K562 (cell line): ENCODE data around the gene SGSH. TPM values are rescaled to one million over a fixed set of nuclear protein-coding genes. Genes with fewer than 3 reads are reported as not detected.

Source experiments
- ATAC-seq: fragments of 200-7000 bp; cut with Tn5 transposase; 3 replicates; pipeline ENCODE4 v1.9.1; 2020; ENCODE audit warnings: moderate library complexity
- BruUV-seq: library from RNA; stranded (reverse); fragments of 400-500 nt; replicated peaks from 2 replicates; lab custom pipeline; 2021; lab: Mats Ljungman, UMichigan
- CTCF ChIA-PET: fragments of 300-600 bp; formaldehyde crosslinking; extraction: SDS; loops from one replicate; lab custom pipeline; 2021; ENCODE audit warnings: low intra/inter-chr PET ratio; lab: Yijun Ruan, JAX
- POLR2A ChIA-PET: fragments of 300-600, 350-650 bp; sonication (Branson Sonifier 250); formaldehyde crosslinking; extraction: SDS; loops from one replicate; lab custom pipeline; 2021; ENCODE audit warnings: antibody characterized with exemption, inconsistent platforms; lab: Yijun Ruan, JAX
- DNase-seq, 4 experiments: peaks; one replicate each; pipeline versions ENCODE4 v3.0.0 to v3.0.0-alpha.2; 2011 to 2018; ENCODE audit warnings: low spot score in 3 of 4, mixed read lengths in 3 of 4; ENCODE audit errors: extremely low read depth in 1 of 4
- FAIRE-seq: peaks from 2 replicates; lab custom pipeline; 2011; peaks lifted over from hg19 to GRCh38; lab: Jason Lieb, UNC
- H2AFZ ChIP-seq: 2 replicates; pipeline ENCODE4 v1.6.0; 2011; ENCODE audit warnings: low read depth, low read length, control low read depth, inconsistent platforms
- H3K27ac ChIP-seq: fragments of 200-600 bp; 3 replicates; pipeline ENCODE4 v1.8.0; 2011; ENCODE audit warnings: low read depth, mild to moderate bottlenecking, control low read depth, inconsistent platforms, low read length, moderate library complexity, mixed read lengths; ENCODE audit errors: extremely low read depth
- H3K27me3 ChIP-seq, 2 experiments: fragments of 300-600 bp in 1 of 2; 2 replicates in 1 of 2; 3 replicates in 1 of 2; pipeline versions ENCODE4 v1.6.0 to v1.8.0; 2011; ENCODE audit warnings: inconsistent platforms in 2 of 2, low read length in 2 of 2, mild to moderate bottlenecking in 1 of 2, mixed read lengths in 1 of 2, moderate library complexity in 1 of 2; ENCODE audit not compliant: control insufficient read depth in 2 of 2, insufficient read depth in 2 of 2
- H3K36me3 ChIP-seq: fragments of 300-600 bp; 3 replicates; pipeline ENCODE4 v1.8.0; 2011; ENCODE audit warnings: mild to moderate bottlenecking, low read length, inconsistent platforms; ENCODE audit not compliant: control insufficient read depth, insufficient read depth
- H3K4me1 ChIP-seq, 2 experiments: fragments of 200-600 bp in 1 of 2; replicated peaks in 1 of 2; 2 replicates in 1 of 2; 3 replicates in 1 of 2; pipeline versions ENCODE4 v1.5.1 to v1.8.0; 2011; ENCODE audit warnings: inconsistent platforms in 2 of 2, low read length in 2 of 2, mild to moderate bottlenecking in 1 of 2, mixed read lengths in 1 of 2, moderate library complexity in 1 of 2; ENCODE audit not compliant: control insufficient read depth in 2 of 2, insufficient read depth in 2 of 2
- H3K4me2 ChIP-seq: 2 replicates; pipeline ENCODE4 v1.6.1; 2011; ENCODE audit warnings: low read length, control low read depth, inconsistent platforms, mixed read lengths; ENCODE audit not compliant: insufficient read depth
- H3K4me3 ChIP-seq: fragments of 200-600 bp; sonication (generic), shearing (Covaris generic); 2 replicates; pipeline ENCODE4 v1.5.1; 2016; ENCODE audit warnings: control low read depth, inconsistent platforms
- H3K79me2 ChIP-seq: fragments of 200-600 bp; 3 replicates; pipeline ENCODE4 v1.8.0; 2011; ENCODE audit warnings: low read length, inconsistent platforms; ENCODE audit not compliant: control insufficient read depth, insufficient read depth
- H3K9ac ChIP-seq, 2 experiments: 2 replicates each; pipeline versions ENCODE4 v1.6.0 to v1.6.1; 2011; ENCODE audit warnings: low read depth in 2 of 2, low read length in 2 of 2, control low read depth in 1 of 2, inconsistent platforms in 1 of 2, mild to moderate bottlenecking in 1 of 2, mixed read lengths in 1 of 2; ENCODE audit not compliant: insufficient read depth in 1 of 2
- H3K9me1 ChIP-seq: one replicate; pipeline ENCODE4 v1.6.0; 2011; ENCODE audit warnings: inconsistent platforms, mild to moderate bottlenecking, low read length, moderate library complexity; ENCODE audit not compliant: control insufficient read depth, insufficient read depth
- H3K9me3 ChIP-seq: replicated peaks from 2 replicates; pipeline ENCODE4 v1.5.1; 2011; ENCODE audit warnings: low read depth, low read length, inconsistent platforms; ENCODE audit not compliant: control insufficient read depth, insufficient read depth
- H4K20me1 ChIP-seq: replicated peaks from 2 replicates; pipeline ENCODE4 v1.6.1; 2011; ENCODE audit warnings: low read length, inconsistent platforms, mixed read lengths; ENCODE audit not compliant: control insufficient read depth, insufficient read depth
- BCOR ChIP-seq: fragments of 450-650 bp; IDR thresholded peaks from 2 replicates; pipeline ENCODE4 v1.6.1; 2016
- CAMTA2 ChIP-seq: fragments of 250-450 bp; sonication (Bioruptor Pico); conservative IDR thresholded peaks from 2 replicates; pipeline ENCODE4 v1.5.1; 2022
- CTCF ChIP-seq, 3 experiments: IDR thresholded peaks in 2 of 3; conservative IDR thresholded peaks in 1 of 3; 2 replicates each; pipeline ENCODE4 v1.5.1; 2011 to 2012; ENCODE audit warnings: low read length in 3 of 3, mild to moderate bottlenecking in 3 of 3, control low read depth in 2 of 3, improper control_type of control experiment in 1 of 3, inconsistent platforms in 1 of 3, low read depth in 1 of 3, mixed read lengths in 1 of 3, moderate library complexity in 1 of 3; ENCODE audit not compliant: insufficient read depth in 2 of 3
- ELF4 ChIP-seq: fragments of 450-650 bp; formaldehyde crosslinking; IDR thresholded peaks from 2 replicates; pipeline ENCODE4 v1.4.0; 2022; ENCODE audit warnings: missing genetic modification characterization
- HMG20A ChIP-seq: fragments of 450-650 bp; formaldehyde crosslinking; conservative IDR thresholded peaks from 2 replicates; pipeline ENCODE4 v1.4.0; 2020; ENCODE audit warnings: mild to moderate bottlenecking, mixed read lengths
- LEF1 ChIP-seq: fragments of 450-650 bp; IDR thresholded peaks from 2 replicates; pipeline ENCODE4 v1.6.1; 2016; ENCODE audit warnings: mild to moderate bottlenecking
- MAX ChIP-seq: sonication (generic); formaldehyde crosslinking; IDR thresholded peaks from 2 replicates; pipeline ENCODE4 v1.9.0; 2022; ENCODE audit warnings: mild to moderate bottlenecking, missing genetic modification reagents
- MEF2D ChIP-seq: conservative IDR thresholded peaks from 2 replicates; pipeline ENCODE4 v1.6.1; 2016; ENCODE audit warnings: low read depth, missing genetic modification characterization, missing compliant biosample characterization
- MTA2 ChIP-seq: fragments of 450-650 bp; IDR thresholded peaks from 2 replicates; pipeline ENCODE4 v1.6.1; 2016; ENCODE audit warnings: low read depth
- NR2C2 ChIP-seq, 2 experiments: fragments of 200-800 bp in 1 of 2; sonication (Bioruptor generic) in 1 of 2; sonication (generic) in 1 of 2; formaldehyde crosslinking in 1 of 2; IDR thresholded peaks; 2 replicates each; pipeline versions ENCODE4 v1.6.1 to v1.8.0; 2016 to 2022; ENCODE audit warnings: mild to moderate bottlenecking in 1 of 2, missing compliant biosample characterization in 1 of 2, missing genetic modification characterization in 1 of 2, missing genetic modification reagents in 1 of 2
- RBFOX2 ChIP-seq: fragments of 200-400 bp; formaldehyde crosslinking; IDR thresholded peaks from 2 replicates; pipeline ENCODE4 v1.6.1; 2017; ENCODE audit warnings: low read depth, mild to moderate bottlenecking, low read length, moderate library complexity
- RBM14 ChIP-seq: fragments of 200-400 bp; formaldehyde crosslinking; IDR thresholded peaks from 2 replicates; pipeline ENCODE4 v1.6.1; 2018; ENCODE audit warnings: low read depth, mild to moderate bottlenecking, low read length, moderate library complexity, borderline replicate concordance; ENCODE audit not compliant: insufficient read depth
- SRF ChIP-seq, 2 experiments: fragments of 250-450, 450-650 bp in 1 of 2; sonication (Bioruptor Pico) in 1 of 2; sonication (generic) in 1 of 2; formaldehyde crosslinking; IDR thresholded peaks; 2 replicates each; pipeline versions ENCODE4 v1.5.0 to v1.5.1; 2020 to 2022; ENCODE audit warnings: mild to moderate bottlenecking in 1 of 2, missing genetic modification reagents in 1 of 2
- TFAP4 ChIP-seq: sonication (generic); formaldehyde crosslinking; IDR thresholded peaks from 2 replicates; pipeline ENCODE4 v1.8.0; 2022; ENCODE audit warnings: missing genetic modification reagents, mild to moderate bottlenecking, moderate library complexity, borderline replicate concordance
- ZNF398 ChIP-seq: fragments of 250-450 bp; sonication (Bioruptor Pico); IDR thresholded peaks from 2 replicates; pipeline ENCODE4 v1.8.0; 2021; ENCODE audit warnings: moderate library complexity, mild to moderate bottlenecking, inconsistent platforms
- WGBS: fragments of 100-300 bp; shearing (Covaris generic); methylation state at CpG from one replicate; pipeline ENCODE4 v1.1.6; 2016; ENCODE audit warnings: low coverage, mixed read lengths; ENCODE audit not compliant: insufficient coverage; ENCODE audit errors: missing lambda C conversion rate; 5-methylcytosine and 5-hydroxymethylcytosine counted together
- in situ Hi-C: fragments of 300-500 bp; cut with MboI; formaldehyde crosslinking; loops from 4 replicates; pipeline ENCODE4 v1.15.0; 2018; ENCODE audit warnings: inconsistent platforms, mixed read lengths
- intact Hi-C: fragments of 100-400 bp; cut with micrococcal nuclease; formaldehyde crosslinking; loops from 2 replicates; pipeline ENCODE4 v1.14.2; 2022
- polyA plus RNA-seq, 8 experiments: library from polyadenylated mRNA; depleted of rRNA in 4 of 8; stranded (reverse) in 5 of 8; unstranded in 3 of 8; fragments of >200 nt; fragmentation: Nextera tagmentation in 2 of 8; fragmentation: Illumina TruSeq in 1 of 8; extraction: Ambion mirVana in 2 of 8; extraction: Trizol in 1 of 8; gene quantifications; 2 replicates each; pipeline versions ENCODE4 v1.2.1 to v1.2.3, GENCODE V29; 2011 to 2014; ENCODE audit warnings: inconsistent platforms in 1 of 8, missing spikeins in 1 of 8
- total RNA-seq, 7 experiments: library from RNA; depleted of rRNA in 6 of 7; stranded (reverse); fragments of >200 nt in 6 of 7; fragmentation: Illumina TruSeq in 2 of 7; extraction: Trizol in 2 of 7; gene quantifications; 2 replicates each; pipeline versions ENCODE4 v1.2.1 to v1.2.3, GENCODE V29; 2011 to 2021; ENCODE audit warnings: low replicate concordance in 1 of 7

Gene SGSH
- total and polyA plus RNA-seq, 9 of the 15 experiments (the other 6 are each of a cell fraction or from before 2014, with no cell fraction given), result 0.25 to 15.7 (median 4.9) TPM

GRCh38 chr17:80224683-80225082 lies 4.5 kb upstream of the SGSH start (continued):
- TF ChIP-seq TFAP4 (CRISPR knock-in tag) (no peak), HMG20A (CRISPR knock-in tag) (no peak)

GRCh38 chr17:80223838-80224497 lies 3.8 kb upstream of the SGSH start:
- no peak for DNase-seq
- Histone ChIP-seq H3K4me2 (no peak overlapping the region), H3K9ac (0 out of 4 replicates have a peak overlapping the region, but pooled peaks of 1 of the 2 experiments have one; percentile 33), H3K79me2 (peaks cover 3% of the 10 kb centered on the region; the same call in 1 of the 3 replicates), H3K9me3 (no peaks in the 10 kb centered on the region), H2AFZ (no peak overlapping the region), H3K4me3 (no peak overlapping the region), H3K4me1 (peaks cover 9 to 43% of the 10 kb centered on the region in 2 experiments; a peak in 4 of 5 replicates), H4K20me1 (no peaks in the 10 kb centered on the region), H3K36me3 (no peaks in the 10 kb centered on the region), H3K27ac (no peak overlapping the region), H3K27me3 (no peaks in the 10 kb centered on the region), H3K9me1 (no peaks in the 10 kb centered on the region)
- WGBS, result 80% methylated on average over 6 of the region's 11 CpGs
- POLR2A ChIA-PET, result no interaction called here
- intact Hi-C loops (no loop called here), in situ Hi-C loops (no loop called here)
- no peak for ATAC-seq
- no TSS peak for BruUV-seq
- FAIRE-seq, result no peak
- CTCF ChIA-PET, result no interaction called here
- TF ChIP-seq BCOR (no peak), MEF2D (tag) (peak; percentile 62; the same call in 1 of the 2 replicates), MAX (CRISPR knock-in tag) (0 out of 2 replicates have a peak, but pooled peaks have one; percentile 16), CTCF (IDR thresholded peaks at IDR 0.05 in 2 of 3, conservative IDR thresholded peaks at IDR 0.05 in 1 of 3; ENCODE audit: insufficient read depth in 2 of 3, low read depth in 1 of 3, low read length in 3 of 3) (no peak), MTA2 (0 out of 2 replicates have a peak, but pooled peaks have one; percentile 14), NR2C2 (CRISPR knock-in tag; IDR thresholded peaks at IDR 0.05) (peak; percentile 28; the same call in 1 of the 2 replicates), NR2C2 (tag; IDR thresholded peaks at IDR 0.05) (peak; percentile 17; the same call in 1 of the 2 replicates), CAMTA2 (CRISPR knock-in tag) (no peak), LEF1 (no peak), RBFOX2 (no peak), RBM14 (no peak), SRF (CRISPR knock-in tag; IDR thresholded peaks at IDR 0.05) (no peak), ZNF398 (no peak), ELF4 (CRISPR knock-in tag) (peak; percentile 70; the same call in 1 of the 2 replicates)
